Gastrocnemius medialis (tissue), 4 donors: ENCODE measurements around the gene SHQ1. TPM values are rescaled to one million over a fixed set of nuclear protein-coding genes. Genes with fewer than 3 reads are reported as not detected.

Experiments
- ATAC-seq, 2 donors: fragments of 150-250 bp; one replicate each; pipeline ENCODE4 v1.9.1; 2016
- DNase-seq, 2 donors: peaks; one replicate each; pipeline ENCODE4 v3.0.0-alpha.2; 2019
- H3K27ac ChIP-seq, 4 donors: fragments of 200-600 bp; sonication (generic); 1 replicate in 1 of 4; 2 replicates in 3 of 4; pipeline ENCODE4 v1.5.1; 2016 to 2018; ENCODE audit warnings: mild to moderate bottlenecking in 2 of 4, moderate library complexity in 1 of 4
- H3K27me3 ChIP-seq, 3 donors: fragments of 200-600 bp; sonication (generic) in 2 of 3; 1 replicate in 1 of 3; 2 replicates in 2 of 3; pipeline versions ENCODE4 v1.5.1 to v1.6.0; 2016 to 2019; ENCODE audit warnings: mild to moderate bottlenecking in 1 of 3, moderate library complexity in 1 of 3
- H3K36me3 ChIP-seq, 2 donors: fragments of 200-600 bp; sonication (generic) in 1 of 2; one replicate each; pipeline ENCODE4 v1.5.1; 2017 to 2018
- H3K4me1 ChIP-seq, 2 donors: fragments of 200-600 bp; sonication (generic) in 1 of 2; one replicate each; pipeline ENCODE4 v1.5.1; 2016 to 2017; ENCODE audit warnings: mild to moderate bottlenecking in 2 of 2
- H3K4me3 ChIP-seq, 4 donors: fragments of 200-600 bp; sonication (generic) in 3 of 4; 1 replicate in 1 of 4; 2 replicates in 3 of 4; pipeline ENCODE4 v1.5.1; 2016 to 2019; ENCODE audit warnings: mild to moderate bottlenecking in 2 of 4
- H3K9me3 ChIP-seq, 3 donors: fragments of 200-600 bp; sonication (generic) in 2 of 3; 1 replicate in 1 of 3; 2 replicates in 2 of 3; pipeline ENCODE4 v1.5.1; 2016 to 2019
- CTCF ChIP-seq, 5 experiments: fragments of 450-650 bp in 3 of 5; fragments of 200-600 bp in 2 of 5; sonication (generic) in 2 of 5; IDR thresholded peaks in 4 of 5; conservative IDR thresholded peaks in 1 of 5; 1 replicate in 4 of 5; 2 replicates in 1 of 5; pipeline ENCODE4 v1.5.1; 2016 to 2019; ENCODE audit warnings: antibody characterized with exemption in 5 of 5, mild to moderate bottlenecking in 3 of 5, moderate library complexity in 3 of 5
- POLR2A ChIP-seq, 2 donors: fragments of 450-650 bp; IDR thresholded peaks; one replicate each; pipeline ENCODE4 v1.6.1; 2017; ENCODE audit warnings: antibody characterized with exemption in 2 of 2, mild to moderate bottlenecking in 2 of 2, moderate library complexity in 2 of 2
- in situ Hi-C, 4 donors: fragments of 200-750 bp; cut with MboI; loops; one replicate each; pipeline versions ENCODE4 v1.15.0 to v1.8.0; 2017; ENCODE audit warnings: low sequenced_read_pairs in 4 of 4
- intact Hi-C: fragments of 100-400 bp; cut with DNase I; formaldehyde crosslinking; loops from one replicate; pipeline ENCODE4 v1.15.1; 2023; ENCODE audit warnings: low total_unique reads
- total RNA-seq, 4 donors: library from RNA; depleted of rRNA; stranded (reverse); fragments of >200 nt; gene quantifications; one replicate each; pipeline versions ENCODE4 v1.1.0 to v1.2.3, GENCODE V29; 2016

Gene SHQ1
- total RNA-seq, 4 donors from 2014 or later, result 9.2 to 15.0 (median 12.6) TPM

- intact Hi-C loops (no loop called here), in situ Hi-C loops (no loop called here)
- TF ChIP-seq CTCF (IDR thresholded peaks at IDR 0.05 in 4 of 5, conservative IDR thresholded peaks at IDR 0.05 in 1 of 5) (no peak), POLR2A (IDR thresholded peaks at IDR 0.05) (no peak)
- Histone ChIP-seq H3K4me1 (no peaks in the 10 kb centered on the region), H3K27ac (no peak overlapping the region), H3K4me3 (no peak overlapping the region), H3K36me3 (no peaks in the 10 kb centered on the region), H3K9me3 (peaks cover 0 to 4% (median 0%) of the 10 kb centered on the region in 3 donors), H3K27me3 (no peaks in the 10 kb centered on the region)
- ATAC-seq, result no peak
- no peak for DNase-seq
These were observed 119.8 kb downstream of the SHQ1 start for GRCh38 chr3:72728329-72728889.

GRCh38 chr3:72727726-72728125, 120.5 kb downstream of the SHQ1 start:
- H3K4me3 ChIP-seq, result no peak overlapping the region
- H3K27ac ChIP-seq, result no peak overlapping the region
- H3K27me3 ChIP-seq, result no peaks in the 10 kb centered on the region
- H3K9me3 ChIP-seq, result peaks cover 0 to under 1% (median 0%) of the 10 kb centered on the region in 3 donors
- no peak for TF ChIP-seq POLR2A (IDR thresholded peaks at IDR 0.05)
- no peak for TF ChIP-seq CTCF (IDR thresholded peaks at IDR 0.05 in 4 of 5, conservative IDR thresholded peaks at IDR 0.05 in 1 of 5)
- intact Hi-C loops, result no loop called here
- no peak for ATAC-seq
- no peak for DNase-seq
- no peaks in the 10 kb centered on the region for H3K4me1 ChIP-seq
- in situ Hi-C loops, result no loop called here
- H3K36me3 ChIP-seq, result no peaks in the 10 kb centered on the region

- no peak for DNase-seq
- no peaks in the 10 kb centered on the region for H3K36me3 ChIP-seq
- no peak overlapping the region for H3K27ac ChIP-seq
- no peaks in the 10 kb centered on the region for H3K27me3 ChIP-seq
- H3K4me1 ChIP-seq, result no peaks in the 10 kb centered on the region
- TF ChIP-seq POLR2A (IDR thresholded peaks at IDR 0.05) (no peak), CTCF (IDR thresholded peaks at IDR 0.05 in 4 of 5, conservative IDR thresholded peaks at IDR 0.05 in 1 of 5) (no peak)
- H3K9me3 ChIP-seq, result no peaks in the 10 kb centered on the region
- in situ Hi-C loops, result no loop called here
- ATAC-seq, result no peak
- intact Hi-C loops, result no loop called here
- H3K4me3 ChIP-seq, result no peak overlapping the region
These were observed 121.1 kb downstream of the SHQ1 start for GRCh38 chr3:72727172-72727571.

- in situ Hi-C loops (no loop called here), intact Hi-C loops (no loop called here)
- Histone ChIP-seq H3K4me1 (no peaks in the 10 kb centered on the region), H3K4me3 (no peak overlapping the region), H3K27me3 (no peaks in the 10 kb centered on the region), H3K9me3 (no peaks in the 10 kb centered on the region), H3K27ac (no peak overlapping the region), H3K36me3 (no peaks in the 10 kb centered on the region)
- no peak for DNase-seq
- no peak for ATAC-seq
- TF ChIP-seq POLR2A (IDR thresholded peaks at IDR 0.05) (no peak), CTCF (IDR thresholded peaks at IDR 0.05 in 4 of 5, conservative IDR thresholded peaks at IDR 0.05 in 1 of 5) (no peak)
These were observed 123.0 kb downstream of the SHQ1 start for GRCh38 chr3:72725229-72725628.

GRCh38 chr3:72724070-72724469, 124.2 kb downstream of the SHQ1 start:
- no peaks in the 10 kb centered on the region for H3K4me1 ChIP-seq
- no peak overlapping the region for H3K27ac ChIP-seq
- in situ Hi-C loops (no loop called here), intact Hi-C loops (no loop called here)
- H3K36me3 ChIP-seq, result no peaks in the 10 kb centered on the region
- ATAC-seq (no peak), DNase-seq (no peak)
- no peak overlapping the region for H3K4me3 ChIP-seq
- no peaks in the 10 kb centered on the region for H3K27me3 ChIP-seq
- no peaks in the 10 kb centered on the region for H3K9me3 ChIP-seq
- no peak for TF ChIP-seq CTCF (IDR thresholded peaks at IDR 0.05 in 4 of 5, conservative IDR thresholded peaks at IDR 0.05 in 1 of 5)
- TF ChIP-seq POLR2A (IDR thresholded peaks at IDR 0.05), result no peak
